ENCODE measurements around the gene SPAG16.
"Not testable (repeated sequence)": the region's sequence is repeated elsewhere in the genome, so short reads cannot be mapped to it uniquely, and the experiment has no call there.

Gene SPAG16

GRCh38 chr2:213320604-213321003 lies 36.3 kb downstream of the SPAG16 start:
- Histone ChIP-seq H3K9ac (ENCODE audit: low read length) (no peak overlapping the region), H3K79me2 (ENCODE audit: low read length) (no peaks in the 10 kb centered on the region), H3K4me1 (ENCODE audit: low read length) (peaks cover 8% of the 10 kb centered on the region), H3K36me3 (replicated peaks; ENCODE audit: low read depth, low read length) (peaks cover 24% of the 10 kb centered on the region), H3K27ac (ENCODE audit: low read length) (no peak overlapping the region), H3K9me3 (ENCODE audit: insufficient read depth, low read length) (no peaks in the 10 kb centered on the region), H2AFZ (ENCODE audit: low read depth, low read length) (no peak overlapping the region), H4K20me1 (ENCODE audit: insufficient read depth, low read length) (no peaks in the 10 kb centered on the region), H3K4me2 (ENCODE audit: low read length) (no peak overlapping the region), H3K4me3 (ENCODE audit: low read length) (no peak overlapping the region), H3K27me3 (ENCODE audit: low read depth, low read length) (no peaks in the 10 kb centered on the region)
- TF ChIP-seq CTCF (IDR thresholded peaks at IDR 0.05; ENCODE audit: low read depth, low read length): no peak
- TF ChIP-seq EZH2phosphoT487 (IDR thresholded peaks at IDR 0.05; ENCODE audit: low read depth): no peak

- H3K9ac ChIP-seq (ENCODE audit: low read length): no peak overlapping the region
- no peak overlapping the region for H2AFZ ChIP-seq (ENCODE audit: low read depth, low read length)
- no peaks in the 10 kb centered on the region for H3K9me3 ChIP-seq (ENCODE audit: insufficient read depth, low read length)
- H3K4me3 ChIP-seq (ENCODE audit: low read length): no peak overlapping the region
- no peaks in the 10 kb centered on the region for H4K20me1 ChIP-seq (ENCODE audit: insufficient read depth, low read length)
- H3K79me2 ChIP-seq (ENCODE audit: low read length): no peaks in the 10 kb centered on the region
- no peak for TF ChIP-seq EZH2phosphoT487 (IDR thresholded peaks at IDR 0.05; ENCODE audit: low read depth)
- no peak for TF ChIP-seq CTCF (IDR thresholded peaks at IDR 0.05; ENCODE audit: low read depth, low read length)
- no peak overlapping the region for H3K4me2 ChIP-seq (ENCODE audit: low read length)
- no peaks in the 10 kb centered on the region for H3K36me3 ChIP-seq (replicated peaks; ENCODE audit: low read depth, low read length)
- H3K4me1 ChIP-seq (ENCODE audit: low read length): no peaks in the 10 kb centered on the region
- no peak overlapping the region for H3K27ac ChIP-seq (ENCODE audit: low read length)
- no peaks in the 10 kb centered on the region for H3K27me3 ChIP-seq (ENCODE audit: low read depth, low read length)
Observed at GRCh38 chr2:213336253-213336770, 52.0 kb downstream of the SPAG16 start.

- Histone ChIP-seq H3K36me3 (replicated peaks; ENCODE audit: low read depth, low read length) (no peaks in the 10 kb centered on the region), H3K9ac (ENCODE audit: low read length) (no peak overlapping the region), H4K20me1 (ENCODE audit: insufficient read depth, low read length) (no peaks in the 10 kb centered on the region), H3K4me2 (ENCODE audit: low read length) (no peak overlapping the region), H3K79me2 (ENCODE audit: low read length) (no peaks in the 10 kb centered on the region), H3K27me3 (ENCODE audit: low read depth, low read length) (no peaks in the 10 kb centered on the region), H2AFZ (ENCODE audit: low read depth, low read length) (no peak overlapping the region), H3K9me3 (ENCODE audit: insufficient read depth, low read length) (no peaks in the 10 kb centered on the region), H3K4me1 (ENCODE audit: low read length) (no peaks in the 10 kb centered on the region), H3K27ac (ENCODE audit: low read length) (no peak overlapping the region), H3K4me3 (ENCODE audit: low read length) (no peak overlapping the region)
- TF ChIP-seq EZH2phosphoT487 (IDR thresholded peaks at IDR 0.05; ENCODE audit: low read depth) (no peak), CTCF (IDR thresholded peaks at IDR 0.05; ENCODE audit: low read depth, low read length) (no peak)
Observed at GRCh38 chr2:213353419-213353818, 69.2 kb downstream of the SPAG16 start.

GRCh38 chr2:213376644-213377043 lies 92.4 kb downstream of the SPAG16 start:
- TF ChIP-seq CTCF (IDR thresholded peaks at IDR 0.05; ENCODE audit: low read depth, low read length) (no peak), EZH2phosphoT487 (IDR thresholded peaks at IDR 0.05; ENCODE audit: low read depth) (no peak)
- Histone ChIP-seq H3K79me2 (ENCODE audit: low read length) (no peaks in the 10 kb centered on the region), H3K27ac (ENCODE audit: low read length) (no peak overlapping the region), H3K9me3 (ENCODE audit: insufficient read depth, low read length) (no peaks in the 10 kb centered on the region), H4K20me1 (ENCODE audit: insufficient read depth, low read length) (no peaks in the 10 kb centered on the region), H3K4me1 (ENCODE audit: low read length) (no peaks in the 10 kb centered on the region), H3K4me3 (ENCODE audit: low read length) (no peak overlapping the region), H2AFZ (ENCODE audit: low read depth, low read length) (no peak overlapping the region), H3K4me2 (ENCODE audit: low read length) (no peak overlapping the region), H3K27me3 (ENCODE audit: low read depth, low read length) (no peaks in the 10 kb centered on the region), H3K36me3 (replicated peaks; ENCODE audit: low read depth, low read length) (no peaks in the 10 kb centered on the region), H3K9ac (ENCODE audit: low read length) (no peak overlapping the region)

GRCh38 chr2:213407027-213407426 lies 122.8 kb downstream of the SPAG16 start:
- not testable (repeated sequence) for H3K9me3 ChIP-seq (ENCODE audit: insufficient read depth, low read length); H3K79me2 ChIP-seq (ENCODE audit: low read length); H3K9ac ChIP-seq (ENCODE audit: low read length); H3K4me3 ChIP-seq (ENCODE audit: low read length); H4K20me1 ChIP-seq (ENCODE audit: insufficient read depth, low read length); H3K4me2 ChIP-seq (ENCODE audit: low read length); H3K36me3 ChIP-seq (replicated peaks; ENCODE audit: low read depth, low read length); H3K27me3 ChIP-seq (ENCODE audit: low read depth, low read length); H3K4me1 ChIP-seq (ENCODE audit: low read length); H2AFZ ChIP-seq (ENCODE audit: low read depth, low read length); H3K27ac ChIP-seq (ENCODE audit: low read length)

- not testable (repeated sequence) for H3K4me2 ChIP-seq (ENCODE audit: low read length); H3K36me3 ChIP-seq (replicated peaks; ENCODE audit: low read depth, low read length); H3K27me3 ChIP-seq (ENCODE audit: low read depth, low read length); H4K20me1 ChIP-seq (ENCODE audit: insufficient read depth, low read length); H3K9ac ChIP-seq (ENCODE audit: low read length); H3K4me1 ChIP-seq (ENCODE audit: low read length); H3K4me3 ChIP-seq (ENCODE audit: low read length); H2AFZ ChIP-seq (ENCODE audit: low read depth, low read length); H3K79me2 ChIP-seq (ENCODE audit: low read length); H3K27ac ChIP-seq (ENCODE audit: low read length); H3K9me3 ChIP-seq (ENCODE audit: insufficient read depth, low read length)
Observed at GRCh38 chr2:213408426-213409070, 124.3 kb downstream of the SPAG16 start.
